Activated T-cell treated with anti-CD3 and anti-CD28 coated beads for 48 hours (primary cell): ENCODE measurements around the gene LIPM.
"Not testable (repeated sequence)": the region's sequence is repeated elsewhere in the genome, so short reads cannot be mapped to it uniquely, and the experiment has no call there.

ENCODE experiments used
- DNase-seq: peaks from one replicate; pipeline ENCODE4 v3.0.0-alpha.2; 2020; ENCODE audit warnings: low read depth

LIPM gene

DNA sequence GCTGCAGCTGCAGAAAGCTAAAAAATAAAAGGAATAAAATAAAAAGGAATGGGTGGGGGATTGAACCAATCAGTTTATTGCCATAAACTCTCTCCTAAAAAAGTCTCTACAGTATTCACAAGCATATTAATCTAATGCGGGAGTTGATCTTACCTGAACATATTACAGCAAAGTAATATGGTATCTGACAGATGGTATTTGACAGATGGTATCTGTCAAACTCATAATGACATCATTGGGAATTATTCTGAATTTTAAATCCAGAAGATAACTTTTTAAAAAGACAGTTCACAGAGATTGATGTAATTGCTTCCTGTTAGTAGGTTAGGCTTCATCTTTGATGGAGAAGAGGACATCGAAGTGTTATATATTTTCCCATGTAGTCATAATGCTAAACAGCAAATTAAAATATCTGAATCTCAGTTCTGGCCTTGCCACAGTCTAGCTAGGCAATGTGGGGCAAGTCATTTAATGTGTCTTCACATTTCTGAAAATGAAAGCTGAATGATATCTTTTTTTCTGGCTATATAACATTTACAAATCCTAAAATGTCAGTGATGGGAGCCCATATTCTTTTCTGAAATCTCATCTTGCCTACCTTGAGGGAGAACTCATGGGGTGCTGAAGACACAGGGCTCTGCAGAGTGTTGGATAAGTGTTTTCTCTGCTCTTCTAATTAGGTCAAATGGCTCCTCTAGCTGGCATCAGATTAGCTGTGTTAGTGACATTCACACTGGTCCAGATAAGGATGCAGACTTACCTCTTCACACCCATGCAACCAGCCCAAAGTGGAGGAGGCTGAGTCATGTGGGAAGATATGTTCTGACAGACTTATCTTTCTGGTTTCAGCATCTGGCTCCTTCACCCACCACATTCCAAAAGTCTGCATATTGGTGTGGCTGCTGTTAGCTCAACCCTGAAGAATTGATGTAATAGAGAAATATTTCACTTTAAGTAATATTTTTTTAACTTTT is 2.1 kb upstream of the LIPM start:
- DNase-seq, result peak; percentile 19

DNA sequence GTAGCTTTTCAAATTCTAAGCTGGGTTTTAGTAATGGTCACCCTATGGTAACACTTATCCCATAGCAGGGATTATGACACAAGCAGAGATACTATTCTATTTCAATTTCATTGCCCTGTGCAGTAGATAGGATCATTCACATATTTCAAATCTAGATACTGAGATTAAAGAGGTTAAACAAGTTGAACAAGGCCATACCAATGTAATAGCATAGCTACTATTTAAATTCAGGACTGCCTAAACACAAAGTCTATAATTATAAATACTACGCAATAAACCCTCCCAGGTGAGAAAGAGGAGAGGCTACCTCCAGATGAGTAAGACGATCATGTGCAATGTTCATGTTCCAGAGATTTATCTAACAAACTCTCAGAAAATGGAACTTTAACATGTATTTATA is 1.1 kb downstream of the LIPM start:
- DNase-seq, result no peak

DNA sequence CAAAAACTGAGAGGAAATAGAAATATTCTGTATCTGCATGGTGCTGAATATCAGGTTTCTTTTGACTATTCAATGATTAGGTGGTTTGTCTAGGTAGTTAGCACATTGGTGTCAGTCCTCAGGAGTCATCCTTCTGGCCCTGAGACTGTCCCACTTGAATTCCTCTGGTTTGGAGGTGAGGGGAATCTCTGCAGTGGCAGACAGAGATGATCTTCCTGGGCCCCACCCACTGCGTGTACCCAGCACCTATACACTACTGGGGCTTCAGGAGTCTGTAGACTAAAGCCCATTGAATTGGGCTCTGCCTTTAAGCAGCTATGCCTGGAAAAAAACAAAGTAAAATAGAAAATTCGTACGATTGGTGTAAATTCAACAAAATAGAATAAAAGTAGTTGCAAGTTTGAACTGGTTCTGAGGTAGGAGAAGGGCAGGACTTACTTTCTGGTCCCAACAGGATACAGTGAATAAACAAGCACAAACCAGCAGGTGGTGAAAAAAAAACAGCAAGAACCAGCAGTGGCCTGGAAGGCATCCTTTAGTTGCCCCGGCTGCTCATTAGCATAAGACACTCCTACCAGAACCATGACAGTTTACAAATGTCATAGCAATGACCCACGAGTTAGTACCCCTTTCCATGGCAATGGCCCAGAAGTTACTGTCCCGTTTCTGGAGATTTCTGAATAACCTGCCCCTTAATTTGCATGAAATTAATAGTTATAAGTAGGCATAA is 1.7 kb downstream of the LIPM start:
- DNase-seq, result no peak

DNA sequence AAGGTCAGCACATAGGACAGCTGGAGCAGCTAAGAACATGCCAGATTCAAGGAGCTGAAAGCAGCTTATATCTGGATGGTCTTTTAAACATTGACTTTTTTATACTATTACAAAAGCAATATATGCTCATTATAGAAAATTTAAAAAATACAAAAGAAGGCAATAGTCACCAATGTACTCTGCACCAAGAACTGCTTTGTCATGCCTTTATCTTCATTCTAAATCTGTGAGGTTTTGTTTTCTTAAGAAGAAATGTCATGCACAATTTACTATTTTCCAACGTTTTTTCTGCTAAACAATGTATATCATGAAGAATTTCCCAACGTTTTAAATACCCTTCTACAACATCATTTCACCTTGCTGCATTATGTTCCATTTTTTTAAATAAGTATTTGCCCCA is 2.8 kb downstream of the LIPM start:
- no peak for DNase-seq

DNA sequence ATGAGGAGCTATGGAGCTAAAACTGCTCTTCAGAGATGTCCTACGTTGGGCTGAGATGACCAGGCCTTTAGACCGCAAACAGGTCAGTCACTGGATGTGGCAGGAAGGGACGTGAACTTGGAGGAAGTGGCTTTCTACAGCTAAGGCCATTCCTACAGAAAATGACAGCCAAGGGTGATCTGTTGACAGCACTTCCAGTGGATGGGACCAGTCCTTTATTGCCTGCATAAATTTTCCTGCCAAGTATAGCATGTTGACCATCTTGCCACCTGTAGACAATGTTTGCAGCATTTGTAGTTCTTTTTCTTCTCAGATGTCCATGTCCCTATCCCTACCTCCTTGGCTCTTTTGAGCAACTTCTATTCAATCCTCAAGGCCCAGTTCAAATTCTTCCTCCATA is 3.4 kb downstream of the LIPM start:
- DNase-seq, result no peak

DNA sequence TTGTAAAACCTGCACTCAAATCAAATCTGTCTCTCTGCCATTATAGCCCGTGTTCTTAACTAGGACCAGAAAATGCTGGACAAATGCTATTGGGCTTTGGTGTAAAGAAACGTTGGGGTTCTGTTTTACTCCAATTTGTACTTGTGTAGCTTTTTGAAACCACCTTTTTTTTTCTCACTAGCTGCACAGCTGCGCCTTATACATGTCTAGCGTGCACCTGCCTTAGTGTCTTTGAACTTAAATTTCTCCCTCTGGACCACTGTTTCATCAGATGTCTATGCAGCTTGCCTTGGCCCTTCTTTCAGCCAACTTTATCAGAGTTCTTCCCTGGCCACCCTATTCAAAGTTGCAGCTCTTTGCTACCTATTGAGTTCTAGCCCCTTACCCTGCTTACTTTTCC is 7.1 kb downstream of the LIPM start:
- no peak for DNase-seq

DNA sequence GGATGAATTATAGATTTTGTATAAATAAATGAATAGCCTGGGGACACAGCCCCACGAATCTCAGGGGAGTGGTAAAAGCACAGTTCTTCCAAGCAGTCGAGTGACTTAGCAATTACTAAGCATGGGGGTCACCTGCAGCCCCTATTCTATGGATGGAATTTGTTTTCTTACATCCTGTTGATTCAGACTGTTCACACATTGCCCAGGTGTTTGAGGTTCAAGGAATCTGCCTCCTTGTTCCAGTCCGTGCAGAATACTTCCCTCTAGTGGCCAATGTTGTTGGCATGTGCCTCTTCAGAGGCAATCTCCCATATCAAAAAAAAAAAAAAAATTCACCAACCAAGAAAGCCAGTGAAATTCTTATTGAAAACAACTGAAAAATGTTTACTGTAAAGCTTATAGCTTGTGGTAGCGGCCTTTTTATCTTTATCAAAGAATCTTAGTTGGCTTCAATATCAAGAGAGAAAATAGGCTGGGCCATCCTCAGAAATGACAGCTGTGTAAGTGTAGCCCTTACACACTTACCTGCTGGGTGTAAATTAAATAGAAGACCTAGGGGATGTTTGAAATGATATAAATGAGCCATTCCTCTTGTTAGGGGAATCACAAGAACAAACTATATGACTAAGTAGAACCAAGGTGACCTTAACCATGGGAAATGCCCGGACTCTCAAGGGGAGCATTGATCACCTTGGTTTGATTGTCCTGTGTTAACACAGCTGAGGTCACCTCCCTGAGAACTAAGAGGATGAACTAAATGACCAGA is 7.8 kb downstream of the LIPM start:
- no peak for DNase-seq

DNA sequence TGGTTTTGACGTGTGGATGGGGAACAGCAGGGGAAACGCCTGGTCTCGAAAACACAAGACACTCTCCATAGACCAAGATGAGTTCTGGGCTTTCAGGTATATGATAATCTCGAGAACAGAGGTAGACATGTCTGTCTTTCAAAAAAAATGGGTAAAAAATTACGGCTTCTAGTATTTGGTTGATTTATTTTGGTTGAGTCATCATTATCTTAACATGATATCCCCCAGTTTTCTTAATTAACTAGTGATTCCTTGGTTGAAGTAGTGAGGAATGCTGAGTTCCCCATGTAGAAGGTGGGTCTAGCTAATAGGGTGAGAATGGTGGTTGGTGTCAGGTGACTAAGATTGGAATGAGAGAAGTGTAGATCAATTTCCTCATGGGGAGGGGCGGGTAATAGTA is 10.7 kb downstream of the LIPM start:
- no peak for DNase-seq

DNA sequence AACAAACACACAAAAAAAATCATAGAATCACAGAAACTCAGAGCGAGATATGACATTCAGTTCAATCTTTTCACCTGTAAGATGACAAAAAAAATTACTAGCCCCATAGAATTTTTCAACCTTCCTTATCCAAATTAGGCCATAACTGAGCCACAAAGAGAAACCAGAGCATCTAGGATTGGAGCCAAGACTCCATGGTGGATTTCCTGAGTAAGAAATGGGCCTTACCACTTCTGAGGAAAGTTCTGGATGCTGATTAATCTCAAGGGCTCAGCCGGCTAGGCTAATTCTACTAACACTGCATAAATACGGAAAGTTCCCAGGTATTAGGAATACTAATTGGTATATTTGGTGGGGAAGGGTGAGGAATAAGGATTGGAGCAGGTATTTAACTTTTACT is 16.8 kb downstream of the LIPM start:
- DNase-seq, result no peak

DNA sequence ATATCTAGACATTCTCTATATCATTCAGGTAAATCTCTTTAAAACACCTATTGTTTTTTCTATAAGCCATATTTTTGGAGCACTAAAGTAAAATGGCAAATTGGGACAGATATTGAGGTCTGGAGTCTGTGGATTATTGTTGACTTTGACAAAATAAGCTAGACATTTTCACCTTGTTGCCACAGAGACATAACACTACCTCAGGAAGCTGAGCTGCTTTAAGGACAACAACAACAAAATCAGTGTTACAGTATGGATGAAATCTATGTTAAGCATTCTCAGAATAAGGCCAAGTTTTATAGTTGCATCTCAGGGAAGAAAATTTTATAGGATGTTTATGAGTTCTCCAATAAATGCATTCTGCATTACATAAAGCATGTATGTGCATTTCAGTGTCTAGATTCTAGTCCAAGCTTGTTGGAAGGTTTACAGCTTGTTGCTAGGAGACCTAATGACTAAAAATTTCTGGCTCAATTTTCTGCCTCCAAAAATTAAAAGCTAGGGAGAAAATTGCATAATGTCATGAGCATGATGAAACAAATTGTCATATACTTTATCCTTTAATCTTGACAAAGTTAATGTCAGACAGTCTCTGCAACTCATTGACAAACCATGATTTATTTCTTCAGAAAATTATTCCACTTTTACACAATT is 18.3 kb downstream of the LIPM start:
- no peak for DNase-seq

DNA sequence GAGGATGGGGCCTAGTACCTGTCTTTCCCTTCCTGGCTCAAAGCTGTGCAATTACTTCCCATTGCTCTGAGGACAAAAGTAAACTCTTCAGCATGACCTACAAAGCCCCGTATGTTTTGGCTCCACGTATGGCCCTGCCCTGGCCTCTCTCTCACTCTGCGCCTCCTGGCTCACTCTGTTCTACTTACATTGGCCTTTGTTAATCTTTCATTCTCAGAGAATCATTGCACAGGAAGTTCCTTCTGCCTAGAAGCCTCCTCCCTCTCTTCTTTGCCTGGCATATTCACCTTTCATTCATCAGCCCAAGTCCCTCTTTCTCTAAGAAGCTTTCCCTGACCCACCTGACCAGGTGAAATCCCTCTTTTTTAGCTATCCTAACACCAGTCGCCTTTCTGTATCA is 23.9 kb downstream of the LIPM start:
- no peak for DNase-seq

DNA sequence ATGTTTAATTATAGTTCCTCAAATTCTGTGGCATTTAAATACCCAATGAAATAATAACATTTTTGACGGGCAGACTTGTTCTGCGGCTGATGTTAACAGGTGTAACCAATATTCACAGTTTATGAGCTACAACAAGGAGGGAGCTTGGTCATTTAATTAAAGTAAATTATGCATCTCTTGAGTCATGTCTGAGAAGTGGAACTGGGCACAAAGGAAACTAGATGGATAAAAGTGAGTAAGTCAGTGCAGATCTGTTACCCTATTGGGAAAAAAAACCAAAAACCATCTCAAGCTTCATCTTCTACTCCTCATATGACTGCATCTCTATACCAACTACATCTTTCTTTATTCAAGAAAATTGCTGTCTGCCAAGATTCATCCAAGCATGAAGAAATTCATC is 25.1 kb downstream of the LIPM start:
- no peak for DNase-seq

DNA sequence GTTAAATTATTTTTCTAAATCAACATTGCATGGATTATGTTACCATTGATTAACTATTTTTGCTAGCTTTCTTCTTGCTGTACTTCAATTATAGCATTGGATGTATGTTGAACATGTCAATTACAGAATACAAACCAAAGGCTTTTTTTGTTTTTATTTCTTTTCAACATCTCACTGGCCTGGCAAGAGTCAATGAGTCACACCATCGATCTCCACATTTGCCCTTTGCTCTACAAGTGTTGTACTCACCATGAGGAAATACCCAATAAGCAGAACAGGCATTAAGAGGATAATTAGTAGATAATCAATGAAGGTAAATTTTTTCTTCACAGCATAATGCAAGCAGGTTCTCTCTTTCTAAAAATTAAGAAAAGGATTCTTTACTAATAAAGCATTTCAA is 25.8 kb downstream of the LIPM start:
- DNase-seq, result no peak

DNA sequence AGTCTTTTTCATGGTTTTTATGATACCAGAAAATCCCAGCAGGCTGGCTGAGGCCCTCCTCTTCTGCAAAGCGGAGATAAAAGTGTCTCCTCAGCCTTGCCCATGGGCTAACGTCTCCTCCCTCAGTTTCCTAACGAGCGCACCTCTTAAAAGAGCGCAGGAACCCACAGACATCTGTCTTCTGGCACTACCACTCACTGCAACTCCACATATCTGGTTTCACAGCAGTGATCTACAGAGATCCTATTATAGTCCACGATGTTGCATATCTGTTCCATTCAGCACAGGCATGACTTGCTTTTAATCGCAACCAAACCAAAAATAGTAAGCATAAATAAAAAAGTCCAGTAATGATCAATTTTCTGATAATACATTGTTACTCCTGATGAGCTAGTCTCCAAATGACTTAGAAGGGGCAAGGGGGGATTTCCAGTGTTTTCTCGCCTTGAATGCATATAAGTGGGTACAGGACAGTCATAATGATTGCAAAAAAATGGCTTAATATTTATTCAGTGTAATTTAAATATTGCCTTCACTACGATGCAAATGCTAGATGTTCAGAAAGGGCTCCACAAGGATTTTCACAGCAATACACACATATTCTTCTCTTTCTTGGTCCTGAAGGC is 28.2 kb downstream of the LIPM start:
- no peak for DNase-seq

DNA sequence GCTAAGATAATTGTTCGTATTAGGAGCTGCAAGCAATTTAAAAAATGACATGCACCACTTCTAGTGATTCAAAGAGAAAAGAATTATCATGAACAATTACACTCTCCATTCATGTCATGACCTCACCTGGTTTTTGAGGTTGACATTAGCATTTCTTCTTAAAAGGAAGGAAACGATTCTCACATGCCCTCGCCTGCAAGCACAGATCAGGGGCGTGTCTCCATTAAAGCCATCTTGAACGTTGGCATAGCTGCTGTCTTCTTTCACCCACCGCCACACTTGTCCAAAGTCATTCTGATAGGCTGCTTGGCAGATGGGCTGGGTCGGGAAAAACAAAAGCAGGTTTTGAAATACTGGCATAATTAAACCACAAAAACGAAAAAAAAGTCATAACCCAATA is 29.2 kb downstream of the LIPM start:
- peak; percentile 29 for DNase-seq

DNA sequence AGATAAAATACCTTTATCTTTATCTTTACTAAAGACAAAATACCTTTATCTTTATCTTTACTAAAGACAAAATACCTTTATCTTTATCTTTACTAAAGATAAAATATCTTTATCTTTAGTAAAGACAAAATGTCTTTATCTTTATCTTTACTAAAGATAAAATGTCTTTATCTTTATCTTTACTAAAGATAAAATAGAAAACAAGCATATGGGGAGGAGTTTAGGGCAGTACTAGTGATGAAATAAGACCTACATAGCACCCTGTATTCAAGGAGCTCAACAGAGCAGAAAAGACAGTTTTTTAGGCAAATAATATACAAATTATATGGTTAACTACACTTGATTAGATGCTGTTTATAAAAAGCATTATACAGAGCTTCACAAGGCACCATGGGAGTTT is 29.8 kb downstream of the LIPM start:
- DNase-seq, result no peak

DNA sequence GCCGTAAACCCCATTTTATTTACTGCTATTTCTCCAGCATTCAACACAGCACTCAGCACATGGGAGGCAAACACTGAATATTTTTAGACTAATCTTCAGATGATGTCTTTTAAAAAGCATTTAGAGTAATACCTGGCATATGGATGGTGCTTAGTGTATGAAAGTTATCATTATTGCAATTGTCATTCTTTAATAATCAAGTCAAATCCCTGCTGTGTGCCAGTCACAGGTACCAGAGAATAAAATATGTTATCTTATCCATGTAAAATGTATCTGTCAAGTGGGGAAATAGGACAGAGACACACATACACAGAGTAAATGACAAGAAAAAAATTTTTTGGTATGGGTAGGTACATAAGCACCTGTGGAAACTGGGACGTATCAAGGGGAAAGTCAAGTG is 30.6 kb downstream of the LIPM start:
- no peak for DNase-seq

DNA sequence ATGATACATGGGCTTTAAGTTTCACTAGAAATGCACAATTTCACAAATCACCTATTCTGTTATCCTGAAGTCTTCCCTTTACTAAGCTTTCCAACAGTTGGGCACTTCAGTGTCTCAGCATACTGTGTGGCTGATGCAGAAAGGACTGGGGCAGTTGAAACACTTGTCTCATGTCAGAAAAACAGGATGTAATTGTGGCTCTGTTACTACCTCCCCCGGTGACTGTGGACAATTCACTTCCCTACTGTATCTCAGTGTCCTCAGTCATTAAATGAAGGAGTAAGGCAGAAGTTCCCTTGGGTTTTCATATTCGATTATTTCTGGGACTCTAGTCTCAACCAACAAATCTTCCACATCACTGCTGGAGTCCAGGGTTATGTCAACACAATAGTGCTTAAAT is 31.2 kb downstream of the LIPM start:
- DNase-seq, result no peak

DNA sequence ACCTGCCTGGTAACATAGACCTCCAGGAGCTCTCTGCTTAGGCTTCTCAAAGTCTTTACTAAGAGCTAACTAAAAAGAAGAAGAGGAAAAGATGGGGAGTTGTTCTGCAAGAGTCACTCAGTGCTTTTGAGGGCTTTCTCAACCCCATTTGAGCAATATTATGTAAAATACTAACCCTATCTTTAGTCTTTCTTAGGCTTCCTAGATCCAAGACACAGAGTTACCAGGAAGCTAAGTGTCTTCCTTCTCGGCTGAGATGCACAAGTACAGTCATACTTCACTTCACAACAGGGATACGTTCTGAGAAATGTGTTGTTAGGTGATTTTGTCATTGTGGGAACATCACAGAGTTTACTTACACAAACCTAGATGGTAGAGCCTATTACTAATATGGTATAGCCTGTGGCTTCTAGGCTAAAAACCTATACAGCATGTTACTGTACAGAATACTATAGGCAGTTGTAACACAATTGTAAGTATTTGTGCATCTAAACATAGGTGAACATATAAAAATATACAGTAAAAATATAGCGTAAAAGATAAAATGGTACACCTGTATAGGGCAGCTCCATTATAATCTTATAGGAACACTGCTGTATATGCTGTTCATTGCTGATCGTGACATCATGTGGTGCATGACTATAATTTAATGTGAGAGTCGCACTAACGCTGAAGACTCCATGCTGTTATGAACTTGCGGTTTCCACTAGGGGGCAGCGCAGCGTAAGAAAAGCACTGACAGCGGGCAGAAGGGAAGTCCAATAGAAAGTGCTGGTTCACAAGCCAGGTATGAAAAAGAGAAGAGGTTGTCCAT is 32.8 kb downstream of the LIPM start:
- DNase-seq, result peak; percentile 76

DNA sequence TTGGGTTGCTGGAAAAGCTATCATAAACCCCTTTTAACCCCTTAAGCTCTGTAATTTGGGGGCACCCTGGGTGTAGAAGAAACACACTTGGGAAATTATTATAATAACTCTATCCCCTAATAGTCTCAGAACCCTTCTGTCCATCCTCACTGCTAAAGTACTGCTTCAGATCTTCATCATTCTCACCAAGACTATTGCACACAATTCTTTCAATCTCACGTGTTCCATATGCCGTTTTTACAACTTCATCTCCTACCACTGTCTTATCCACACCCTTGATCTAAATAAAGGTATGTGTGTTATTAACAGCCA is 33.3 kb downstream of the LIPM start:
- DNase-seq, result no peak

DNA sequence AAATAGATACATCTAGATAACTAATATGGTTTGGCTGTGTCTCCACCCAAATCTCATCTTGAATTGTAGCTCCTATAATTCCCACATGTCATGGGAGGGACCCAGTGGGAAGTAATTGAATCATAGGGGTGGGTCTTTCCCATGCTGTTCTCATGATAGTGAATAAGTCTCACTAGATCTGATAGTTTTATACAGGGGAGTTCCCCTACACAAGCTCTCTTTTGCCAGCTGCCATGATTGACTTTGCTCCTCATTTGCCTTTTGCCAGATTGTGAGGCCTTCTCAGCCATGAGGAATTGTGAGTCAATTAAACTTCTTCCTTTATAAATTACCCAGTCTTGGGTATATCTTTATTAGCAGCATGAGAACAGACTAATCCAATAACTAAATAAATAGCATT is 35.1 kb downstream of the LIPM start:
- not testable (repeated sequence) for DNase-seq
